Jurkat, Clone E6-1 (cell line): Measurements from ENCODE around the gene TTL.
"Not testable (repeated sequence)": the region's sequence is repeated elsewhere in the genome, so short reads cannot be mapped to it uniquely, and the experiment has no call there.

Experiments used
- DNase-seq: peaks from one replicate; pipeline ENCODE4 v3.0.0-alpha.2; 2011; ENCODE audit warnings: low read depth, low spot score
- H3K4me3 ChIP-seq: 2 replicates; pipeline ENCODE4 v1.5.1; 2011; ENCODE audit warnings: mild to moderate bottlenecking, low read length, control low read depth, moderate library complexity

The TTL gene

DNA sequence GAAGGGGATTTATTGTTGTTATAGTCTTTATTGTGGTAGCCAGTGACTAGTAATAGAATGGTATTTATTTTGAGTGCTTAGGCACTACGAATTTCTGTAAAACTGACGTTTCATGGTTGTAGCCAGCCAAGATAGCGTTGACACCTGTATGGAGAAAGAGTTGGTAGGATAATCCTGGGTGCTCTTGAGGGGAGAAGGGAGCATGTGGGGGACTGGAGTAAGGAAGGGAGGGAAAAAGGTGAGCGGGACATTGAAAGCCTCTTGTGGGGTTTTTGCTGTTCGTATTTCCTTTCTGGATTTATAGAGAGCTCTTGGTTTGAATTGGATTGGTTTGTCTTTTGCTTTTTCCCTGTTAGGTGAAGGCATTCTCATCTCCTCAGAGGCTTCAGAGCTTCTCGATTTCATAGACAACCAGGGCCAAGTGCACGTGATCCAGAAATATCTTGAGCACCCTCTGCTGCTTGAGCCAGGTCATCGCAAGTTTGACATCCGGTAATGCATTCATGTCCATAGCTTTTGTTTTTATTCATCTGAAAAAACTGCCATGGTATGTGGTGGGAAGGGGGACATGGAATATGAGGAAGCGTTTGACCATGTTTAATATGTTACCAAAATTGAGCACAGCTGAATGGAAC is 19.0 kb downstream of the TTL start:
- not testable (repeated sequence) for H3K4me3 ChIP-seq, DNase-seq

DNA sequence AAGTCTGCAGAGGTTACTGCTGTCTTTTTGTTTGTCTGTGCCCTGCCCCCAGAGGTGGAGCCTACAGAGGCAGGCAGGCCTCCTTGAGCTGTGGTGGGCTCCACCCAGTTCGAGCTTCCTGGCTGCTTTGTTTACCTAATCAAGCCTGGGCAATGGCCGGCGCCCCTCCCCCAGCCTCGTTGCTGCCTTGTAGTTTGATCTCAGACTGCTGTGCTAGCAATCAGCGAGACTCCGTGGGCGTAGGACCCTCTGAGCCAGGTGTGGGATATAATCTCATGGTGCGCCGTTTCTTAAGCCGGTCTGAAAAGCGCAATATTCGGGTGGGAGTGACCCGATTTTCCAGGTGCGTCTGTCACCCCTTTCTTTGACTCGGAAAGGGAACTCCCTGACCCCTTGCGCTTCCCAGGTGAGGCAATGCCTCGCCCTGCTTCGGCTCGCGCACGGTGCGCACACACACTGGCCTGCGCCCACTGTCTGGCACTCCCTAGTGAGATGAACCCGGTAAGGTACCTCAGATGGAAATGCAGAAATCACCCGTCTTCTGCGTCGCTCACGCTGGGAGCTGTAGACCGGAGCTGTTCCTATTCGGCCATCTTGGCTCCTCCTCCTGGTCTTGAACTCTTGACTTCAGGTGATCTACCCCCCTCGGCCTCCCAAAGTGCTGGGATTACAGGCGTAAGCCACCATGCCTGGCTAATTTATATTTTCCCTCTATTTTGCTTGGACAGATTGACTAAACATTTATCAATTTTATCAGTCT is 27.5 kb downstream of the TTL start:
- not testable (repeated sequence) for H3K4me3 ChIP-seq, DNase-seq

DNA sequence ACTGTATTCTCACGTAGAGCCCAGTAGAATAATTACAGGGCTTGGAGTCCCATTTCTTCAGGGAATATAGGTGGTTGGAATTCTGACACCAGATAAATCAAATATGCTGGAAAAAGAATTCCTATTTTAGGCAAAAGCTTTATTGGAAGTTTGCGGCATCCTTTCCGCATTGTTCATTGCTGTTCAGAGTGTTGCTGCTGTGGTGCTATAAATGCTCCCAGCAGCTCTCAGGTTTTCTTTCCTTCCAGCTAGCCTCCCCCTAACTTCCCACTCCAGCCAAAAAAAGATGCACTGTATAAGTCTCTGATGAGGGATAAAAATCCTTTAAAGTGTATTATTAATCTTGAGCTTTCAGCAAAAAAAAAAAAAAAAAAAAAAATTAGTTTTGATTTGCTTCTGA is 34.8 kb downstream of the TTL start:
- H3K4me3 ChIP-seq, result no peak overlapping the region
- DNase-seq, result no peak

DNA sequence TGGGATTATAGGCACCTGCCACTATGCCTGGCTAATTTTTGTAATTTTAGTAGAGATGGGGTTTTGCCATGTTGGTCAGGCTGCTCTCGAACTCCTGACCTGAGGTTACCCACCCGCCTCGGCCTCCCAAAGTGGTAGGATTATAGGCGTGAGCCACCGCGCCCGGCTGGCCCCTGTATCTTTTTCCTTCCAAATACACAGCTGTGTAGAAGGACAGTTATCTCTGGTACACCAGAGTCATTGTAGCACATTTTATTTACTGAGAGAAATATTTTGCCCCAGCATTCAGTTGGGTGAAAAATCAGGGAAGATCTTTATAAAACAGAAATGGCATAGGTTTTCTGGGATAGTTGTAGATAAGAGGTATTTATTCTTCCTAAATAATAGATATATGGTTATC is 36.9 kb downstream of the TTL start:
- DNase-seq, result no peak
- no peak overlapping the region for H3K4me3 ChIP-seq

DNA sequence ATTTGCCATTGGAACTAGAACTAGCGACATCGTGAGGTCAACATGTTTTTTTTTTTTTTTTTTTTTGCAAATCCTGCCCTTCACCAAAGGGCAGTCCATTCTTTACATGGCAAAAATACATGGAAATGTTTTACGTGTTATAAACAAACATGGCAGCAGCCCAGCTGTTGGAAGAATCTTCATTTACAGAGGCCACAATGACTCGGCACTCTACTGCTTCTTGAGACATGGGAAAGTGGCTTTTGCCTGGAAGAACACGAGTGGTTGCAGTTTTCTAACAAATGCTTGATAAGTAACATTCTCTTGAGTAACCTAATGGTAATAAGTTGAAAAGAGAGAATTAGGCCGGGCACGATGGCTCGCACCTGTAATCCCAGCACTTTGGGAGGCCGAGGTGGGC is 37.5 kb downstream of the TTL start:
- H3K4me3 ChIP-seq, result no peak overlapping the region
- no peak for DNase-seq

DNA sequence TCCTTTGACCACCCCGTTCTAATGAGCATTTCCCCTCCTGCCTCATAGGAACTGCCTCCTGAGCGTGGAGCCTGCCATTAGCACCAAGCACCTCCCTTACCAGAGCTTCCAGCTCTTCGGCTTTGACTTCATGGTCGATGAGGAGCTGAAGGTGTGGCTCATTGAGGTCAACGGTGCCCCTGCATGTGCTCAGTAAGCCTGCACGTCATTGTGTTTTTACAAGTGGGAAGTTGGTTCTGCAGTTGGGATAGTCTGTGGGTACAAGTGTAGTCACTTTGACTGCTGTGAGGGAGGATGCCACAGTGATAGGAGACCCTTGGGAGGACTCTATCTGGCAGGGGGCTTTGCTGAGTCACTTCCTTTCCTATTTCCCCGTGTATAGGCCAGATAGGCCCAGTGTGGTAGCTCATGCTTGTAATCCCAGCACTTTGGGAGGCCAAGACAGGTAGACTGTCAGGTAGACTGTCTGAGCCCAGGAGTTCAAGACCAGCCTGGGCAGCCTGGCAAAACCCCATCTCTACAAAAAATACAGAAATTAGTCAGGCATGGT is 38.4 kb downstream of the TTL start:
- H3K4me3 ChIP-seq, result no peak overlapping the region
- no peak for DNase-seq

DNA sequence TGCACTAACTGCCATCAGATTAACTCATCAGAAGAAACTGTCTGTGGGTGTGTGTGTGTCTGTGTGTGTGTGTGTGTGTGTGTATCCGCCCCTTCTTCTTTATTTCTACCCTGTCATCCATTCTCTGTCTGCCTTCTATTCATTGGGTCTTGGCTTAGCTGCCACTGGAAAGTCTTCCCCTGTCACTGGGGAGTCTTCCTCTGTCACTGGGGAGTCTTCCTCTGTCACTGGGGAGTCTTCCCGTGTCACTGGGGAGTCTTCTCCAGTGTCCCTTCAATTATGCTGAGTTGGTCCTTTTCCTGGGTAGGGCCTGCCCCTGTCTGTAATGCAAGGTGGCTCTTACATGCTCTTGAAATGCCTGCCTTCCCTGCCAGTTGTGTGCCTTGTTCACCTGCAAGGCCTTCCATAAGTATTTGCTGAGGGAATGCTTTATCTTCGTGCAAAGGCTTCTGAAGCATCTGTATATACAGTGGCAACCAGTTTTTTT is 41.4 kb downstream of the TTL start:
- H3K4me3 ChIP-seq, result no peak overlapping the region
- no peak for DNase-seq

DNA sequence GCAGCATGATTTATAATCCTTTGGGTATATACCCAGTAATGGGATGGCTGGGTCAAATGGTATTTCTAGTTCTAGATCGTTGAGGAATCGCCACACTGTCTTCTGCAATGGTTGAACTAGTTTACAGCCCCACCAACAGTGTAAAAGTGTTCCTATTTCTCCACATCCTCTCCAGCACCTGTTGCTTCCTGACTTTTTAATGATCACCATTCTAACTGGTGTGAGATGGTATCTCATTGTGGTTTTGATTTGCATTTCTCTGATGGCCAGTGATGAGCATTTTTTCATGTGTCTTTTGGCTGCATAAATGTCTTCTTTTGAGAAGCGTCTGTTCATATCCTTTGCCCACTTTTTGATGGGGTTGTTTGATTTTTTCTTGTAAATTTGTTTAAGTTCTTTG is 42.3 kb downstream of the TTL start:
- H3K4me3 ChIP-seq, DNase-seq: not testable (repeated sequence)

DNA sequence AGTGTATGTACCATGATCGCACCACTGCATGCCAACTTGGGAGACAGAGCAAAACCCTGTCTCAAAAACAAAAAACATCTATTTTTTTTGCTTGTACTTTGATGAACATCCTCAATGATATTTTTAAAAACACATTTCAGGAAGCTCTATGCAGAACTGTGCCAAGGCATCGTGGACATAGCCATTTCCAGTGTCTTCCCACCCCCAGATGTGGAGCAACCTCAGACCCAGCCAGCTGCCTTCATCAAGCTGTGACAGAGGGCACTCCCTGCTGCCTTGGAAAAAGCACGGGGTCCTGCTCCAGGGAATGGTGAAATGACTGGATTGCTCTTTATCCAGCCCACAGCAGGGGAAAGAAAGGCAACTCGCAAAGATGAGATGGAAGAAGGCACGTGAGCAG is 46.6 kb downstream of the TTL start:
- DNase-seq, result no peak
- H3K4me3 ChIP-seq, result no peak overlapping the region

DNA sequence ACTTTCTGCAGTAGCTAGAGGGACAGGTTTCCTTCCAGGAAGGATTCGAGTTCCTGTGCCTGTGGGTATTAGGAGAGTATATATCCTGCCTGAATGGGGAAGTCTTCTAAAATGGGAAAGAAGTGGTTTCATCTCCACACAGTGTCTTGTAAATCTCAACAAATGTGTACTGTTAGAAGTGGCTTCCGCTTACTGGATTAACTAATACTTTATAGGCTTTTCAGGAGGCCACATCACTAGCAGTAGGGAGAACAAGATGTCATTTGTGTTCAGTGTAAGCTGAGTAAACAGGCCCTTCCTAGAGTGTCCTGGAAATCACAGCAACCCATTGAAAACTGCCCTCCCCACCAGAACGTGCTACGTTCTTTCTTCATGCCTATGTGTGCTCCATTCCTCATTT is 47.8 kb downstream of the TTL start:
- no peak overlapping the region for H3K4me3 ChIP-seq
- DNase-seq, result no peak

DNA sequence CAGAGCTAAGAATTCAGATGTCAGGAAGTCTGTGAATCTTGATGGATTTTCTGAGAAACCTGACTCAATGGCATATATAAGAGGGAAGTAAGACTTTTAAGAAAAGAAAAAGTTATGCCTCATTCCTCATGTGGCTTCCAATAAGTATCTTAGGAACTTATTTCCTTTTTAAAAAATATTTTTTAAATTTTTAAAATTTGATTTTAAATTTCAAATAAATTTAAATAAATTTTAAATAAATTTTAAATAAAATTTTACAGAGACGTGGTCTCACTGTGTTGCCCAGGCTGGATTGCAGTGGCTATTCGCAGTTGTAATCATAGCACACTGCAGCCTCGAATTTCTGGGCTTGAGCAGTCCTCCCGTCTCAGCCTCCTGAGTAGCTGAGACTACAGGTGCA is 48.8 kb downstream of the TTL start:
- DNase-seq, result no peak
- no peak overlapping the region for H3K4me3 ChIP-seq

DNA sequence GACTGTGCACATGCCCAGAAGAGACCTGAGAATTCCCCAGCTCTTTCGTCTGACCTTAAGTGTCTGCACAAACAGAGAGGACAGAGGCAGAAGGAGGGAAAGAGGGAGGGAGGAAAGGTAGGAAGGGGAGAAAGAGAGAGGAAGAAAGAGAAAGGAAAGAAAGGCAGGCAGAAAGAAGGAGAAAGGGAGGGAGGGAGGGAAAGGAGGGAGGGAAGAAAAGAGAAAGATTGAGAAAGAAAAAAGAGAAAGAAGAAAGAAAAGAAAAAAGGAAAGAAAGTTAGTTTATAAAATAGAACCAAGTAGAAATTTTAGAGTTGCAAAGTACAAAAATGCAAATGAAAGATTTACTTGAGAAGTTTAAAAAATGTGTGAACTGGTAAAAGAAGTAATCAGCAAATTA is 52.9 kb downstream of the TTL start:
- no peak for DNase-seq
- no peak overlapping the region for H3K4me3 ChIP-seq

DNA sequence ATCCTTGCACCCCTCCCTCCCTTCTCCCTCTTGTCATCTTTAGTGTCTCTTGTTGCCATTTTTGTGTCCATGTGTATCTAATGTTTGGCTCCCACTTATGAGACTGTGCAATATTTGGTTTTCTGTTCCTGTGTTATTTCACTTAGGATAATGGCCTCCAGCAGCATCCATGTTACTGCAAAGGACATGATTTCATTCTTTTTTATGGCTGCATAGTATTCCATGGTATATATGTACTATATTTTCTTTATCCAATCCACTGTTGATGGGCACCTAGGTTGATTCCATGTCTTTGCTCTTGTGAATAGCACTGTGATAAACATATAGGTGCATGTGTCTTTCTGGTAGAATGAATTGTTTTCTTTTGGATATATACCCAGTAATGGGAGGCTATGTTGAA is 54.7 kb downstream of the TTL start:
- H3K4me3 ChIP-seq, DNase-seq: not testable (repeated sequence)

DNA sequence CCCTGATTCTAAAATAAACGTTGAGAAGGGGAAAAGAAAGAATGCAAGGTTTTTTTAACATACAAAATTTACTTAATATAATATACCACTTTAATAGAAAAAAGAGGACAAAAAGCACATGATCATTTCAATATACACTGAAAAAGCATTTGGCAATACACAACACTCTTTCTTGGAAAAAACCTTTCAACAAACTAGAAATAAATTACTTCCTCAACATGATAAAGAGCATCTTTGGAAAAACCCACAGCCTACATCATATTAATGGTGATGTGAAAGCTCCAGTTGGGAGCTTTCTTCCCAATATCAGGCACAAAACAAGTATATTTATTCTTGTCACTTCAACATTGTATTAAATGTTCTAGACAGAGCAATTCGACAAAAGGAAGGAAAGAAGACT is 57.4 kb downstream of the TTL start:
- no peak for DNase-seq
- no peak overlapping the region for H3K4me3 ChIP-seq

DNA sequence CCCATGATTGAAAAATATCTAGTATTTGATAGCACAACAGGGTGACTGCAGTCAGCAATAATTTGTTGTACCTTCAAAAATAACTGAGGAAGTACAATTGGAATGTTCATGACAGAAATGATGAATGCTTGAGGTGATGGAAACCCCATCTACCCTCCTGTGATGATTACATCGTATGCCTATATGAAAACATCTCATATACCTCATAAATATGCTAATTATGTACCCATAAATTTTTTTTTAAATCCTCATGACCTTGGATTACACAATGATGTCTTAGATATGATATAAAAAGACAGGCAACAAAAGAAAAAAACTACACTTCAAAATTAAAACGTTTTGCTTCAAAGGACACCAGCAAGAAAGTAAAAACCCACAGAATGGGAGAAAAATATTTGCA is 59.0 kb downstream of the TTL start:
- DNase-seq, result no peak
- H3K4me3 ChIP-seq, result no peak overlapping the region; the same call in 1 of the 2 replicates

DNA sequence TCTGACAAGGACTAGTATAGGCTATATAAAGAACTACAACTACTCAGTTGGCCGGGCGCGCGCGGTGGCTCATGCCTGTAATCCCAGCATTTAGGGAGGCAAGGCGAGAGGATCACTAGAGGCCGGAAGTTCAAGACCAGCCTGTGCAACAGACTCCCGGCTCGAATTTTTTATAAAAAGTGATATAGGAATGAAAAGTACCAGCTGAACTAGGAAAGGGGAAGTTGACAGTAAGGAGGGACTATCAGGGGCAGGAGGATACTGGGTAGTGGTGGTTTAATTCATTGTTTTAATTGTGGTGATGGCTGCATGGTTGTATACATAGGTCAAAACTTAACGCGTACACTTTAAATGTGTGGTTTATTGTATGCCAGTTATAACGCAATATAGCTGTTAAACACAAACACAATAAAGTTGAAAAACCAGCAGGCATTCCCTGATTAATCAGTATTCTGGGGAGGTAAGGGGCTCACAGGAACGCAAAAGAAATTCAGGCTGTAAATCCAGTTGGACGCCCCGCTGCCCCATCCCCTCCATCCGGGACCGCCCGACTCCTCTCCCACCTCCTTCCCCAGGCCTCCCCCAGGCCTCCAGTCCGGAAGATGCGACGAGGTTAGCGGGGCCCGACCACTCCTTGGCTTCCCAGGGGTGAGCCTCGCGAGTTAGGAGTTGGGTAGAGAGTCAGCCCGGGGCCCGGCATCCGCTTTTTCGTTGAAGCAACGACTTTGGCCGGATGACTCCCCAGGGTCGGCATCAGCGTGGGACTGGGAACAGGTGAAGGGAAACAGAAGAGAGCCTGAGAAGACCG is 59.6 kb downstream of the TTL start:
- H3K4me3 ChIP-seq, result peak overlapping the region; percentile 74
- DNase-seq, result no peak

DNA sequence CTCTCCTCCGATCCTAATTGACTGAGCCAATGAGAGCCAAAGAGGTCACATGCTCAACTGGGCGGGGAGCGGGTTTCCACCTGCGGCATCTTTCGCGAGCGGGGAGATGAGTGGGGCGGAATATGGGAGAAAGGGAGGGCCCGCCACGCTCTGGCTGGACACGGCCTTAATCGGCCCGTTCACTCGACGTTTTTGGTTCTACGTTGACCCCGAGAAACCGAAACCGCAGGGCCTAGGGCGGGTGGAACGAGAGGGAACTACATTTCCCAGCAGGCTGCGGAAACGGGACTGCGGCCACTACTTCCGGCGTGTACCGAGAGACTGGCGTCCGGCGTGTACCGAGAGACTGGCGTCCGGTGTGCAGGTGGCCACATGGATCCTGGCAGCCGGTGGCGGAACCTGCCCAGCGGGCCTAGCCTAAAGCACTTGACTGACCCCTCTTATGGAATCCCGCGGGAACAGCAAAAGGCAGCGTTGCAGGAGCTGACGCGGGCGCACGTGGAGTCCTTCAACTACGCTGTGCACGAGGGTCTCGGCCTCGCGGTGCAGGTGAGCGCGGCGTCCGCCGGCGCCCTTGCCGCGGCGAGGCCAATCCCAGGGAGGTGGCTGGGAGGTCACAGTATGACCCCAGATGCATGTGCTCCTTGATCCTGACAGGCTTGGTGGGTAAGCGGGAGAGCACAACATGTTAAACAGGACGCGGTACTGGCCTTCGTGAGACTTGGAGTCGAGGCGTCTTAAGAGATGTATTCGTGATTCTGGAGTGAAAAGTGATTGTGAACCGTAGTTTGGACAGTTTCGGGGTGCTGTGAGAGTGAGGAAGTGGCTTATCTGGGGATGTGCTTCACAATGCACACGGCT is 60.4 kb downstream of the TTL start, which contains the start of gene POLR1B:
Gene POLR1B (plus strand): TSS at position 343 of the 861 bp plus-strand sequence. CDS start 30 bp downstream, at position 373.
- peak within 1 kb of the TSS; percentile 74 for H3K4me3 ChIP-seq
- peak; percentile 69 for DNase-seq

DNA sequence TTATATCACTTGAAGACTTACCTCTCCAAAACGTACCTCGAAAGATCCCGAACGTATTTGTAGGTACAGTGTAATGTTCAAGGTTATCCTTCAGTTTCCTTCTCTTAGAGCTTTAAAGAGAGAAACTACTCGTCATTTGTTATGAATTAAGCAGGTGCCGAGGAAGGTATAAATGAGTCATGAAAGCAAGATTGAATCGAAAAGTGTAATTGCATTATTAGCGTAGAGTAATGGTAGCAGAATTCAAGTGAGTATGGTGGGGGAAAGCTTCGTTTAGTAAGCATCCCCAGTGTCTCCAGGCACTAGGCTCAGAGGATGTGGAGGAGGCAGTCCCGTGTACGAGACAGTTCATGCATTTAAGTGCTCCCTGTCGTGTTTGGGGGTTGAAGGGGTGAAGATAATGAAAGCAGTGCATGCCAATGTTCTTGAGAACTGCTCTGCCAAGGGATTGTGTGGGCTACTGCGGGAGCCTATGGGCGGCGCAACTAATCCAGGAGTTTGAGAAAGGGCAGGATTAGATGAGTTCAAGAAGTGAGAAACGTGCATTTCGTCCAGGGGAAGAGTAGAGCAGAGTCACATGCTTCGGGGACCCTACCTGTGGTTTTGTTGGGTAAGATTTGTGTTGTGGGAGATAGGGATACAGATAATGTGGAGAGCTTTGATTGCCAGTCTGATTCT is 61.2 kb downstream of the TTL start:
- peak overlapping the region; percentile 74 for H3K4me3 ChIP-seq
- peak; percentile 20 for DNase-seq
